Osteoblast (primary cell): ENCODE data around the gene CUL3. TPM values are rescaled to one million over a fixed set of nuclear protein-coding genes. Genes with fewer than 3 reads are reported as not detected.

ENCODE experiments used
- DNase-seq: peaks from one replicate; pipeline ENCODE4 v3.0.0; 2011; ENCODE audit warnings: low spot score, mixed read lengths; ENCODE audit not compliant: insufficient read length; ENCODE audit errors: missing footprints
- H2AFZ ChIP-seq: 2 replicates; pipeline ENCODE4 v1.6.0; 2011; ENCODE audit warnings: mild to moderate bottlenecking, low read length
- H3K27ac ChIP-seq: 2 replicates; pipeline ENCODE4 v1.5.1; 2011; ENCODE audit warnings: mild to moderate bottlenecking, low read depth, low read length, moderate library complexity
- H3K27me3 ChIP-seq: 2 replicates; pipeline ENCODE4 v1.6.0; 2012; ENCODE audit warnings: mild to moderate bottlenecking, control low read depth, inconsistent platforms, low read length, moderate library complexity; ENCODE audit not compliant: insufficient read depth
- H3K36me3 ChIP-seq: 2 replicates; pipeline ENCODE4 v1.5.1; 2011; ENCODE audit warnings: mild to moderate bottlenecking, low read length, control low read depth, moderate library complexity; ENCODE audit not compliant: insufficient read depth
- H3K4me1 ChIP-seq: 2 replicates; pipeline ENCODE4 v1.5.1; 2011; ENCODE audit warnings: mild to moderate bottlenecking, low read length, control low read depth, moderate library complexity; ENCODE audit not compliant: insufficient read depth
- H3K4me2 ChIP-seq: 2 replicates; pipeline ENCODE4 v1.6.0; 2011; ENCODE audit warnings: mild to moderate bottlenecking, low read length; ENCODE audit not compliant: insufficient read depth
- H3K4me3 ChIP-seq: fragments of 200-600 bp; sonication (generic); 3 replicates; pipeline ENCODE4 v1.5.1; 2012; ENCODE audit warnings: mild to moderate bottlenecking, low read length, inconsistent platforms; ENCODE audit not compliant: insufficient read depth
- H3K79me2 ChIP-seq: 2 replicates; pipeline ENCODE4 v1.6.0; 2012; ENCODE audit warnings: mild to moderate bottlenecking, low read length, control low read depth, inconsistent platforms; ENCODE audit not compliant: insufficient read depth
- H3K9me3 ChIP-seq: 2 replicates; pipeline ENCODE4 v1.5.1; 2011; ENCODE audit warnings: low read depth, low read length, control low read depth
- H4K20me1 ChIP-seq: 2 replicates; pipeline ENCODE4 v1.6.0; 2012; ENCODE audit warnings: mild to moderate bottlenecking, low read length, control low read depth; ENCODE audit not compliant: insufficient read depth
- CTCF ChIP-seq: IDR thresholded peaks from 2 replicates; pipeline ENCODE4 v1.5.1; 2011; ENCODE audit warnings: mild to moderate bottlenecking, low read depth, low read length, moderate library complexity; ENCODE audit errors: extremely low read depth
- total RNA-seq: library from RNA; depleted of rRNA; stranded (reverse); fragments of >200 nt; gene quantifications from 2 replicates; pipeline ENCODE4 v1.2.3, GENCODE V29; 2012

CUL3 gene
- total RNA-seq, 1 donor, result 64.4 TPM

- no peak for DNase-seq
- no peak overlapping the region for H3K27ac ChIP-seq
- no peak overlapping the region for H3K4me2 ChIP-seq
- H3K4me1 ChIP-seq, result no peaks in the 10 kb centered on the region
- no peaks in the 10 kb centered on the region for H3K9me3 ChIP-seq
- no peaks in the 10 kb centered on the region for H3K27me3 ChIP-seq
- TF ChIP-seq CTCF, result no peak
- H3K79me2 ChIP-seq, result no peaks in the 10 kb centered on the region
- no peak overlapping the region for H2AFZ ChIP-seq
- H4K20me1 ChIP-seq, result no peaks in the 10 kb centered on the region
- H3K4me3 ChIP-seq, result no peak overlapping the region
- H3K36me3 ChIP-seq, result no peaks in the 10 kb centered on the region
Observed at GRCh38 chr2:224466304-224466895, 118.8 kb downstream of the CUL3 start.

DNA sequence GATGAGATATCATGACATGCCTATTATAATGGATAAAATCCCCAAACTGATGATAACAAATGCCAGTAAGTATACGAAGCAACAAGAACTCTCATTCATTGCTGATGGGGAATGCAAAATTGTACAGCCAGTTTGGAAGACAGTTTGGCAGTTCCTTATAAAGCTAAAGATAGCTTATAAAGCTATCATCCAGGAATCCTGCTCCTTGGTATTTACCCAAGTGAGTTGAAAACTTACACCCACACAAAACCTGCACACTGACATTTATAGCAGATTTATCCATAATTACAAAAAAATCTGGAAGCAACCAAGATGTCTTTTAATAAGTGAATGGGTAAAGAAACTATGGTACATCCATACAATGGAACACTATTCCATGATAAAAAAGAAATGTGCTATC, 123.8 kb downstream of the CUL3 start:
- Histone ChIP-seq H4K20me1 (no peaks in the 10 kb centered on the region), H3K4me2 (no peak overlapping the region), H3K4me3 (no peak overlapping the region), H2AFZ (no peak overlapping the region), H3K27me3 (no peaks in the 10 kb centered on the region), H3K27ac (no peak overlapping the region), H3K4me1 (no peaks in the 10 kb centered on the region), H3K79me2 (no peaks in the 10 kb centered on the region), H3K36me3 (no peaks in the 10 kb centered on the region), H3K9me3 (no peaks in the 10 kb centered on the region)
- no peak for DNase-seq
- TF ChIP-seq CTCF, result no peak

- Histone ChIP-seq H3K27me3 (no peaks in the 10 kb centered on the region), H3K4me1 (no peaks in the 10 kb centered on the region), H3K79me2 (no peaks in the 10 kb centered on the region), H3K36me3 (no peaks in the 10 kb centered on the region), H3K27ac (no peak overlapping the region), H4K20me1 (no peaks in the 10 kb centered on the region), H3K9me3 (no peaks in the 10 kb centered on the region), H2AFZ (no peak overlapping the region), H3K4me3 (no peak overlapping the region), H3K4me2 (no peak overlapping the region)
- TF ChIP-seq CTCF, result no peak
- DNase-seq, result no peak
Observed at GRCh38 chr2:224457408-224458096, 127.6 kb downstream of the CUL3 start.

DNA sequence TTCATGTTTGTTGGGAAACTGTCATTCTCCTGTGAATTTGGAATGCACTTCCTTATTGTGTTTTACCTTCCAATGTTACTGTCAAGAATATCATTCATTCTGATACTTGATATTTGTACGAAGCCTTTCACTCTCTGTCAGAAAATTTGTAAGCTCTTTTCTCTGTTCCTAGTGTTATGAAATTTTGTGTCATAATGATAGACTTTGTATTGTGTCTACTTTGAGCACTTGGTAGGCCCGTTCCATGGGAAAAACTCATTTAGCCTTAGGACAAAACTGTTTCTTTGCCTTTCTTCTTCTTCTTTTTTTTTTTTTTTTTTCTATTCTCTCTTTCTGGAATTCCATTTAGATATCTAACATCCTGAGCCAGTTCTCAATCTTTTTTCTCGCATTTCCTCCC, 131.3 kb downstream of the CUL3 start:
- Histone ChIP-seq H3K36me3 (no peaks in the 10 kb centered on the region), H3K27me3 (no peaks in the 10 kb centered on the region), H2AFZ (no peak overlapping the region), H4K20me1 (no peaks in the 10 kb centered on the region), H3K27ac (no peak overlapping the region), H3K9me3 (no peaks in the 10 kb centered on the region), H3K4me3 (no peak overlapping the region), H3K4me2 (no peak overlapping the region), H3K79me2 (no peaks in the 10 kb centered on the region), H3K4me1 (no peaks in the 10 kb centered on the region)
- no peak for DNase-seq
- TF ChIP-seq CTCF, result no peak
